ENCODE results near the gene ECPAS.
"Not testable (repeated sequence)": the region's sequence is repeated elsewhere in the genome, so short reads cannot be mapped to it uniquely, and the experiment has no call there.

The ECPAS gene

GRCh38 chr9:111334318-111334863 lies 149.8 kb downstream of the ECPAS start:
- DNase-seq: not testable (repeated sequence)

DNA sequence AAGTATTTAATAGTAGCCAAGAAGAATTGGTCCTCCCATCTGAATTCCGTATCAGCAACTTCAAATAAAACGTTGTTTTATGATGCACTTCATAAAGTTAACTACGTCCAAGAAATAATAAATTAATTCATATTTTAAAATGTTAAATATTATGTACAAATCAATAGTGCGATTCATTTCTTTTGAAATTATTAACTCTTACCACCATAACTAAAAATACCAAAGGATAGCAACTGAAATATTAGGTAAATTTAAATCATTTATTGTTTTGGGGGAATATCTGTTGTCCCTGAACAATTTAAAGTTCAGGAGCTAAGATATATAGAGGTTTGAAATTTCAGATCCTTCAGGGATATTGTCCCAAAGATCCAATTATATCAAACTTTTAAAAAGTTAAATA lies 154.1 kb downstream of the ECPAS start, which contains the start of gene OR2K2:
TSS of gene OR2K2 (minus strand) at position 101 of the 400 bp plus-strand sequence. CDS start 1,791 bp downstream, outside the sequence.
- no peak for DNase-seq

- no peak for DNase-seq
Observed at GRCh38 chr9:111320631-111321030, 163.6 kb downstream of the ECPAS start.

DNA sequence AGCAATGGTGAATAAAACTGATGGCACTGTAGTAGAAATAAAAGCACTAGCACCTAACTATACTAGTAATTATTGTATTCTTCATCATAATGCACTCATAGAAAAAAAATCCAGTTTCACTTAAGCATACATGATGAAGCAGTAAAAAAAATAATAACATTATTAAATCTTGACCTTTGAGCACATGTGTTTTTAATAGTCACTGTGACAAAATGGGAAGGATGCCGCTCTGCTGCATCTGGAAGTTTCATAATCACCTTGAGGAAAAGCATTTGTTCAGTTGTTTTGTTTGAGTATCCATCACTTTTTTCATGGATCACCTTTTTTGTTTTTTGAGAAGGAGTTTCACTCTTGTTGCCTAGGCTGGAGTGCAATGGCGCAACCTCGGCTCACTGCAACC lies 167.4 kb downstream of the ECPAS start:
- no peak for DNase-seq
